Measurements from ENCODE around the gene ANK3.
"Not testable (repeated sequence)": the region's sequence is repeated elsewhere in the genome, so short reads cannot be mapped to it uniquely, and the experiment has no call there.

The ANK3 gene

DNA sequence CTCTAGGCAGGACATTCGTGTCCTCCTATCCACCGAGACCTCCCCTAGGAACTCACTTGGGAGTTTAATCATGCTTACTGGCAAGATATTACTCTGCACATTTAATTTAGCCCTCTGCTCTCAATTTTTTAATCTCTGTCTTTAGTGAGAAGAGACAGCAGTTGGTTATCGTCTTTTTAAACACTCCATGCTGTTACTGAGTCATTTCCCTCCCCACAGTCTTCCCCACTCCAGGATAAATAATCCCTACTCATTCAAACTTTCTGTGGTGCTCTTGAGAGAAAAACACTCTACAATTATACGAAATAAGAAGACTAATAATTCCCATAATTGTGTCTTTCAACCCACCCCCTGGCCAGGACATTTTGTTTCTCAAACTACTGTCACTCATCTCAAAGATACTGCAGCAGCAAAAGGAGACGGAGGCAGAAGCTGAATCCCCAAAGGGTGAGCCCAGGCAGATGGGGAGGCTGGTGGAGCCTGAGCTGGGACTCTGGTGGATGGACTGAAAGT is 84.2 kb downstream of the ANK3 start:
- DNase-seq (ENCODE audit: low read depth, low spot score) = no peak

DNA sequence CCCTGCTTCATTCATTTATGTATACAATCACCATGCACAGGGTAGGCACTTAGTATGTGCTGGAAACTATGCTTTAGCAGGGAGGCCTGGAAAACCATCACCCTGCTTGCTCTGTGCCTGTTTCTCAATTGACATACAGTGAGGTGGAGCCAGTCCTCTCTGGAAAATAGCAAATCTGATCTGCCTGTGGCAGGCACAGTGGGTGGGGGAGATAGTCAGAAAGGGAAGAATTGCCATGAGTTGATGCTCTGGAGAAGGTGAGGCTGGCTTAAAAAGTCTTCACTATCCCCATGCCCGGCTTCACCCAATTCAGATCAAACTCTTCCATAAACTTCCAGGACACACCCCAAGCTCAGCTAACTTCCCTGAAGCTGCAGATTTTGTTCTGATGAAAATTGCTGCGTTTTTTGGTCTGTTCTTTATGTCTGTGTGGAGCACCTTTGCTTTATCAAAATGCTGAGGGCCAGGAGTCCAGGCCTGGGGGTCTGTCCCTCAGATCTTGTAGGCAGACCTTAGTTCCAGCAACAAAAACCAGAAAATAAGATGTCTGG is 84.8 kb downstream of the ANK3 start:
- no peak for DNase-seq (ENCODE audit: low read depth, low spot score)

DNA sequence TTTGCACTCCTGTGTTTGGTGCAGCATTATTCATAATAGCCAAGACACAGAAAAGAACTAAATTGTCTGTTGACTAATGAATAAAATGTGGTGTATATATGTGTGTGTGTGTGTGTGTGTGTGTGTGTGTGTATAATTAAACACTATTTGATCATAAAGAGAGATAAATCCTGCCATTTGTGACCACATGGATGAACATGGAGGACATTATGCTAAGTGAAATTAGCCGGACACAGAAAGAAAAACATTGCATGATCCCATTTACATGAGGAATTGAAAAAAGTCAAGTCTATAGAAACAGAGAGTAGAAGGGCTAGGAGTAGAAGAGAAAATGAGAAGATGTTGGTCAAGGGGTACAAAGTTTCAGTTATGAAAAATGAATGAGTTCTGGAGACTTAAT is 85.9 kb downstream of the ANK3 start:
- no peak for DNase-seq (ENCODE audit: low read depth, low spot score)

DNA sequence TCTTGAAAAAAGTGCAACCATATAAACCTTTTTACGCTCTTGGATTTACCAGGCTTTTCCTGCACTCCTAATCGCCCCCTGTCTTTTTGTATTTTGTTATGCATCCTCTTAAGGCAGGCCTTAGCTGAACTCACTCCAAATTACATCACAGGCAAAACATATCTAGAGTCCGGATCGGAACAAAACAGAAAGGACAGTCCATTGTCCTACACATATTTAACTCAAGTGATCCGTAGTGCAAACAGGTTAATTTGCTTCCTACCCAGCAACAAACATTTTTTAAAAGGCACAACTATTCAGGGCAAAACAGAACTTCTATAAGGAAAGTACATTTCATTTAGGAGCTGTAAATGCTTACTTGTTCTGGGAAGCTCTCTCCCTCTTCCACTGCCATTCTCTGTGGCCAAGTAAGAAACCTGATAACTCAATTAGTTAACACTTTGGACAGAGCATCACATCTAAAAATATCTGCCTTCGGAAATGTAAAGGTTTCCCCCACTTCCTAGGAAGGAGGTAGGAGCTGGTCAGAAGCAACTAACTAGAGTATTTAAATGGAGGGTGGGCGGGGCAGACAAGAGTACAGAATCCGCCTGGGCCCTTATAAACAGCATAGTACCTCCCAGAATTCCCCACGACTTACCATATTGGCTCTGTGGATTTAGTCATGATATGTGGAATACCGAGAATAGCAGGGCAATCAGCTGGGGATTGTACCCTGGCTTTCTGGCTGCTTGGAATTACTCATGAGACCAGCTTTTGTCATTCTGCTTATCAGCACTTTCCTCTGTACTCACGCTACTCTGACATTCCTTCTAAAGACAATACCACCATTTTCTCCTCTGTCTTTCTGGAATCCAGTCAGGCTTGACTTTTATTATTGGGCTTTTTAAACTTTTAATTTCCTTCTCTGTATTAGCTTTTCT is 89.5 kb downstream of the ANK3 start:
- no peak for DNase-seq (ENCODE audit: low read depth, low spot score)

DNA sequence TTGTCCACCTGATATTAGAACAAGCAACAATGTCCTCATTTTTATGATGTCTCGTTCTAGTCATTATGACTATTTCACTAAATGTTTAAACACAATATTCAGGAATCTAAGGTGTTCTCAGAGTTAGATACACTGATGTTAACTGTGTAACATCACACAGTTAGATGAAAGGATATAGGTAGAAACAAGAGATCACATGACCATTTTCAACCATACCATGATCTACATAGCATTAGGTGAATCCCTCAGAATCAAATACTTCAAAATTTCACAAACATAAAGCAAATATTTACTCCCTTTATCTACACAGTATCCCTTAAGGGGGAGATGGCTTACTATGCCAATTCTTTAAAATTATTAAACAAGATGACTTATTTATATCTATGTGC is 90.3 kb downstream of the ANK3 start:
- DNase-seq (ENCODE audit: low read depth, low spot score) = no peak

DNA sequence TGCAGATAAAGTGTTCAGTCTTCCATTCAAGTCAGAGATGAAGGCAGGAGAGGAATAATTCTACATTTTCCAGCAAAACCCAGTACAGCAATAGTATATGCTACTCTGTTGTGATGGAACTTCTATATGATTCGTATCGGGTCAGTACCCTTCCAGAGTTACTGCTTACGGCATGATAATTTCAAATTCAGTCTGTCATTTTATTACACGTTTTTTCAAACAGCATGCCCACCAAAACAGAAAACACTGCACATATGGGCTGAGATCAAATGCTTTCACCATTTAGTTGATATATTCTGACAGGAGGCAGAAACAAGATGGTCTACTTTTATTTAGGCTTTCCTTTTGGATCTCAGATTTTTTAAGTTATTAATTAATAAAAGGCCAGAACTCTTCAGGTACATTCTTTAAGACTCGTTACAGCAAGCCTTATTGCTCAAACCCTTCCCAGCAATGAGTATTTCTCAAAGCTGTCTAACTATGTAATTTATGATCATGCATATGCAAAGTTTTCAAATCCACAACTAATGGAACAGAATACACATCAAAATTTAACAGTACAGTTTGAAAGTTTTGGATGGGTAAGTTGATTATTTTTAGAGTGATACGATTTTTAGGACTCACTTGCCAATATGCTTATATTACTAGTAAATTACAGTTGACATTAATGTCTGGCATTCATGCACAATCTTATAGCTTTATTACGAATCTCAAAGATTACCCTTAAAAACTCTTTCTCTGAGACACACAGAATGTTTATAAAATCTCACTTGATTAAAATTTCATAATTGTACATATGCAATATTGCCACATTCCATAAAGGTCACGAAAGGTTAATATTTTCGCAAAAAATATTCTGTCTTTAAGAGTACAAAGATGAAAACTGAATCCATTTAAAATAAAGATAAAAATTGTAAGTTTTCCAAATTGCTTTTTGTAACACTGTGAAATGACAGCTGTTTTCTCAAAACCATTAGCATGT is 91.0 kb downstream of the ANK3 start:
- DNase-seq (ENCODE audit: low read depth, low spot score) = no peak

DNA sequence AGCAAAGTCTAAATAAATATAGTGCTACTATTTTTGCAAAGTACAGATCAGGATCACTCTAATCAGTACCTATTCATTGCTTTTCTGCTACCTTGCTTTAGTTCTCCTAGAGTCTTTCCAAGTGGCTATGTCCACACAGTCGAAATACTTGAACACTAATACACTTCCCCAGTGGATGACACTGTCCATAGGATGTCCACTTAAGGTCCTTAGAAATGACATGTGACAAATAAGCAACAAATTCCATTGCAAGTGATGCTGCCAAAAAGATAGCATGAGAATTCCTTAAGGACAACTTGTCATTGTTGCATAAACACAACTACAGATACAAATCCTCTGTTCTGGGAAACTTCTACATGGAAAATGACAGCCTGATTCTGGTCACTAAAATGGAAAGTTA is 93.6 kb downstream of the ANK3 start:
- no peak for DNase-seq (ENCODE audit: low read depth, low spot score)

DNA sequence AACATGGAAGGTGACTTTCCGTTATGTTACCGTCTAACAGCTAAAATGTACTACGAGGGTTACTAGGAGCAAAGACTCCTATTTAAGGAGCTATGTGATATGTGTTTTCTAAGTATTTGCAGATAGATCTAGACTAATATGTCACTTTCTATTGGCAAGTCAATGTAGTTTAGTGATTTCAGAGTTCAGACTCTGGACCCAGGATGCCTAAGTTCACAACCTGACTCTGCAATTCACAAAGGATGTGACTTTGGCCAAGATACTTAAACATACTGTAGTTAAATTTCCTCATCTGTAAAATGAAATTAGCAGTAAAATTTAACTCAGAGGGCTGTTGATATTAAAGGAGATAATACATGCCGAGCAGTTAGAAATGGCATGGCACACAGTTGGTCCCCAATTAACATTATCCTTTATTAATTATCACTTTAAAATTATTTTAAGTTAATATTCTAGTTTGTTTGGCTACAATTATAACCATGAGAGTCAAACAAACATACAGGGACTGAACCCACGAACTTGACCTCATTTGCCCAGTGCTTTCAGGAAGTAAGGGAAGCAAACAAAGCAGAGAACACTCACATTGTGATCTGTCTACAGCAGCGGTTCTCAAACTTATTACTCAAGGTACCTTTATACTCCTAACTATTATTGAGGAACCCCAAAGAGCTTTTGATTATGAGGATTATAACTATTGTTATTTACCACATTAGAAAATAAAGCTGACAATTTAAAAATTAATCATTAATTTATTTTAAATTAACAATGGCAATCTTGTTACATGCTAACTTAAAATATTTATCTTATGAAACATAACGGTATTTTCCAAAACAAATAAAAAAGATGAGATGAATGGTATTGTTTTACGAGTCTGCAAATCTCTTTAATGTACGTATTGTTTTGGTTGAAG is 94.4 kb downstream of the ANK3 start:
- DNase-seq (ENCODE audit: low read depth, low spot score) = no peak

DNA sequence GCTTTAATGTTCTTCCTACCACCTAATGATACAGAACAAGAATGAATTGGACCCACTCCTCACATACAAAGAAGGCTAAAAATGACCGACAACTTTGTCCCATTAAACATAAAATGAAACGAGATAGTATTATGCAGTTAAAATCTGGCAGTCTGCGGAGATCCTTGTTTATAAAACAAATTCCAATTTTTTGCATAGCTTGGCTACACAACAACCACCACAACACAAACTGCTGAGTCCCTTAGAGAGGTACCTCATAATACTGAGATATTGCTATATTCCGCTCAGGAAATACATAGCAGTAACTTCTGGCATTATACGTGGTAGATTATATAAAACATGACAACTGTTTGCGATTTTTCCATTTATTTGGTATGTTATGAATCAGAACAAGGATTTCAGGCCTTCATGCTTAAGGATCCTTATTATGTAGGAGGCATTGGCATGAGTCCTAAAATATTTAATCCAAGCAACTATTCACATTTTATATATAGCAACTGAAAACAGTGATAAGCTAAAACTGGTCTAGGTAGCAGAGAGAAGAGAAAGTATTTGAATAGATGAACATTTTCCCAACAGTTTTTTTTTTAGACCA is 96.0 kb downstream of the ANK3 start:
- DNase-seq (ENCODE audit: low read depth, low spot score) = no peak

DNA sequence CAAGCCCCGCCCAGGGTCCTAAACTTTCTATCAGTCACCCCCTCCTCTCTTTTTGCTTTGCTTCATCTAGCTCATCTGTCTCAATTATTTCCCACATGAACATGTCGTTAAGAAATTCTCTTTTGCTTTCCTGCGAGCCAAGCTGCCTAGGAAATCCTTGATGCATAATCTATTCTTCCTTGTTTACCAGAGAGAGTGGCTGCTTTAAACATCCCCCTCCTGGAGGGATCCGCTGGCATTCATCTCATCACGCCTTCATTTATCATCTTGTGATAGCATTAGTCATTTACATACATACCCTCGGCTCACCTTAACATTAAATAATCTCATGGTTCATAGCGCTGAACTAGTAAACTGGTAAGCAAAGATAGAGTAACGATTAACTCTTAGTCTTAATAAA is 96.7 kb downstream of the ANK3 start:
- DNase-seq (ENCODE audit: low read depth, low spot score) = no peak

DNA sequence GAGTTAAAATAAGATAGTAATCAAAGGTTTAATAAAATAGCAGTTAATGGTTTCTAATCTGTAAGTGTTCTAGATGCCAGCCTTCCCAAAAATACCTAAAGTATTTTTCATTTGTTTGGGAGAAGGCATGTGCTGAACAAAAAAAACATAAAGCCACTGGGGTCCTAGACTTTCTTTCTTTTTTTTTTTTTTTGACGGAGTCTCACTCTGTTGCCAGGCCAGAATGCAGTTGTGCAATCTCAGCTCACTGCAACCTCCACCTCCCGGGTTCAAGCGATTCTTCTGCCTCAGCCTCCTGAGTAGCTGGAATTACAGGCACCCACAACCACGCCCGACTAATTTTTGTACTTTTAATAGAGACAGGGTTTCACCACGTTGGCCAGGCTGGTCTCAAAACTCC is 97.1 kb downstream of the ANK3 start:
- not testable (repeated sequence) for DNase-seq (ENCODE audit: low read depth, low spot score)

DNA sequence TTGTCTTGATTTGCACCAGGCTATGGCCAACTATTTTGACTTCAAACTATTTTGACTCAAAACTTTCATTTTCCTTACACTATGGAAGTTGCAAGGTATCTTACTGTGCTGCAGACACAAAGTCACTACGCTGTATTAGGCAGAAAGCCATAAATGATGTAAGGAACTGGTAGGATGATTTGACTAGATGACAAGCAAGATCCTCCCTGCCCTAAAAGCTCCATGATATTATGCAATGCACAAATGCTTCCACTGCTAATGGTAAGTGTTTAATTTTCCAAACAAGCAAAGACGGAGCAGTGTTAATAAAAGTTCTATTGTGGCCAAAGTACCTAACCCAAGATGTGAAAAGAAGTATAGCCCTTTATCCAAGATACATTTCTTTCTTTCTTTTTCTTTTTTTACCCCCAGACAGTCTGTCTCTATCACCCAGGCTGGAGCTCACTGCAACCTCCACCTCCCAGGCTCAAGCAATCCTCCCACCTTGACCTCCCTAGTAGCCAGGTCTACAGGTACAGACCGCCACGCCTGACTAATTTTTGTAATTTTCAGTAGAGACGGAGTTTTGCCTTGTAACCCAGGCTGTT is 98.2 kb downstream of the ANK3 start:
- DNase-seq (ENCODE audit: low read depth, low spot score) = no peak

DNA sequence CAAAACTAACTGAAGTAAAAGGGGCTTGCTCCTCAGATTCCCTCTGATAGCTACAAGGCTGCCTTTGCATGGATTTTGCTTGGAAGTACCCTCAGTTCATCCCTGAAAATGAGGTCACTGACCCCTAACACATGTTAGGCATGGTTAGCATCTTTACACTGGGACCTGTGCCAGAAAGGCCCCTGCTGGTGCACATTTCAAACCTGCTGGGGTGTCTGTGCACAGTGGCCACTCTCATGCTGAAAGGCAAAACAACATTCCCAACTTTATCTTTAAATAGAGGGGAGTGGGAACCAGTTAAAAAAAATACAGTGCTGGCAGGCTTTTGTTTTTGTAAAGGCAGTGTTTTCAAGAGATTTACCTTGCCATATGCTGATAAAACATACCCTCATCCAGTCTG is 99.1 kb downstream of the ANK3 start:
- no peak for DNase-seq (ENCODE audit: low read depth, low spot score)

DNA sequence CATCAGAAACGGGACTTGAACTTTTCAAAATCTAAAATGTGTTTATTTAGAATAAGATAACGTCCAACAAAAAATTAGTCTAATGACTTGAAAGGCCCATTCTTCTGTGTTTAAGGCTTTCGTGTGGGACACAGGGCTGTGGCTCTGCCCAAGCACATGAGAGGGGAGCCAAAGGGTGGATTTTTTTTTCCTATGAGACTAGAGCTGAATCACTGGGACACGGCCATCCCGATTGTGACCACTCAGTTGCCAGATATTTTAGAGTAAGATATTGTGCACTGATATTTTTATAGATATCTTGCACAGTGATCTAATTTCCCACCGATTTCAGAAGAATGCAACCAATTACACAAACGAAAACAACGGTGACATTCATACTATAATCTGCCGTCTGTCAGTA is 99.9 kb downstream of the ANK3 start:
- no peak for DNase-seq (ENCODE audit: low read depth, low spot score)

DNA sequence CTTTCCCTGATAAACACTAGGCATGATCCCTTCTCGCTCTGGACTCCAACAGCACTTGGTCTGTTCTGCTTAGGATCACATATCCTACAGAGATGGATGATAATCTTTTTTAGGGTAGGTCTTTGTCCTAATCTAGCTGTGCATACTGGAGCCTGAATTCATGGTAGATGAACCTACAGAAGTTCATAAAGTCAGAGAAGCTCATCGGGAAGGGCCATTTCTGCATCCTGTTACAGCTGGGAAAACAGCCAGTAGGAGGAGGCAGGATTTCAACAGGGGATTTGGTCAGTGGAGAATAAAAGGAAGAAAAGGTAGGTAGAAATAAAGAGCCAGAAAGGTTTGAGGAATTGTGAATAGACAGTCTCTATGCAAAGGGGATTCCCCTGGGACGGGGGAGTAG is 101.4 kb downstream of the ANK3 start:
- no peak for DNase-seq (ENCODE audit: low read depth, low spot score)

DNA sequence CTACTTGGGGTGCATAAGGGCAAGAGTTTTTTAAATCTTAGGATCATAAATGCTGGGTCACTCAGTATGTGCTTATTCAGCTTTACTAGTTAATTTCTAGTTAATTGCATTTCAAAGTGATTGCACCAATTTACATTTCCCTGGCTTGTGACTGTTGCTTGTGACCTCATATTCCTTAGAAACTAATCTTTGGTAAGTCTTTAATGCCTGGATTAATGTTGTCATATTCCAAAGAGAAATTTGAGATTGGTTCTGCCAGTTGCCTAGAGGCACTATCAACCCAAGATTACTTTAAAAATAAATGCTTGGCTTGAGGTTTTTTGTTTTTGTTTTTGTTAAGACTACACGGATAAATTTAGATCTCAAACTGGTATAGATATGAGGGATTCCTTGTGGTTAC is 103.1 kb downstream of the ANK3 start:
- DNase-seq (ENCODE audit: low read depth, low spot score) = no peak

DNA sequence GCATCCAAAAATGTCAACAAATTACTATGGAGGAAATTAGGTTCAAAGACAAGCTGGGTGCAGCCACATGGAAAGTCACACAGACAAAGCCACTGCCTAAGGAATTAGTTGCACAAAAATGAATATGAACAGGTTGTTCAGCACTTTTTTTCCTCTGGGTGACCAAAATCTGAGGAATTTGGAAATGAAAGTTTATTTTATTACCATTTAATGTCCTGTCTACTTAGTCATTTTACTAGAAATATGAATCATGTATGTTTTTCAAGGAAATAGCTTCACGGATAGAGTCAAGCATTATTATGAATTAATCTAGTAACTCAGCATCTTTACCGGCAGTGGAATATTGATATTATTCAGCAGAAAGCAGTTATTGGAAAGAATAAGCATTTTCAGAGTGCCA is 106.3 kb downstream of the ANK3 start:
- no peak for DNase-seq (ENCODE audit: low read depth, low spot score)

DNA sequence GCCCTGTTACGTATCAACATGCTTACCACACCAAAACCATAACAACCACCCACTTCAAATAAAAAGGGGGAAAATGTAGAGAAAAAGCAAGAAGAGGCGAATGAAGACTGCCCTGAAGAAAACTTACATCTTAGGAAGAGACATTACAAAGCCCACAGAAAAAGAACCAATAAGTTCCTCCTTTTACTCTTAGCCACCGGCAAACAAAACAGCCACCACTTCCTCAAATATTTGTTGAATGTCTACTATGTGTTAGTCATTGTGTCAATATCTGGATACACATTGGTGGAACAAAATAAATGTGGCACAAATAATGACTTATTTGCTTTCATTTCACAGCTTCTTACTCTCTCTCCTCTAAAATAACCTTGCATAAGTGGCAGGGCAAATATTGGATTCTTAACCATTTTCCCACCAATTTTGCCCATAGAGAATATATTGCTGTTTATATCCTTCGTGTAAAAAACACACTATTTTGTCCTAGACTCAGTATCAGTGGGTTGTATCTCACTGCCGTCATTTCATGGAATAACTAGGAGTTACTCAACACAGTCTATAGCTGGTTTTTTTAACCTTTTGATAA is 106.8 kb downstream of the ANK3 start:
- no peak for DNase-seq (ENCODE audit: low read depth, low spot score)

DNA sequence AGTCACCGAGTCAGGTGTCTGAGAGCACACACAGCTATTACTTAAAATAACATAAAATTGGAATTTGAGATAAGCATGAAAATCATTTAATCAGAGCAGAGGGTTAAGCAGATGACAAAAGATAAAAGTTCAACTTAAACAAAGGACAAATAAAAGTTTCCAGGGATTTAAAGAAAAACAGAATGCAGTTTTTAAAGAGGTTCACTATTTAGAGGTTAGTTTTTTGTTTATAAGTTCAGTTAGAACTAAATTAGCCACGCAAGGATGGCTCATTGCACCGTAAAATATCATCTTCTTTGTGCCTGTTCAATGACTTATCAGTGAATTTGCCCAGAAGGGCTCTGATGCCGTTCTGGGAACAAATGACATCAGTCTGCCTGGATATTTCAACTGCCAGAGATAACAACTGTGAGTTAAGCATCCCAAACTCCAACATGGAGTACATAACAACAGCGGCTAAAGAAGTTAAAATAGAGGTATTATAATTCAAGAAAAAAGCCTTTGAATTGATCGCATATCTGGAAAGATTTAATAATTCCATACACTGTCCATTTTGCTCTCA is 107.8 kb downstream of the ANK3 start:
- no peak for DNase-seq (ENCODE audit: low read depth, low spot score)

DNA sequence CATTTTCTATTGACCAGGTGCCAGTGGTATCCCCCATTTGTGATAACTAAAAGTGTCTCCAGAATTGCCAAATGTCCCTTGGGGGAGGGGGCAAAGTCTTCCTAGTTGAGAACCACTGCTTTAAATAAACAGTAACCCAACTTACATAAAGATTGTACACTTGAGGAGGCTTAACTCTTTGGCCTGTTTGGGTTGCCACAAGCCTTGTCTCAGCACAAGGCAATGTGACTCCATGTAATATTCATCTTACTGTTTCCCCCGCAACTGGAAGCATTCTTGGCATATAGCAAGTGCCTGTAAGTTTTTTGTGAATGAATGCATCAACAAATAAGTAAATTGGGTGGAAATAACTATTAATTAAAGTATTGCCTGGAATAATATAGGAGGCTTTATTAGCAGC is 108.3 kb downstream of the ANK3 start:
- no peak for DNase-seq (ENCODE audit: low read depth, low spot score)
